ENCODE measurements around the gene OR8J1. TPM values are rescaled to one million over a fixed set of nuclear protein-coding genes. Genes with fewer than 3 reads are reported as not detected.

Gene OR8J1
- total RNA-seq, 2 donors from 2014 or later = not detected

Other genes starting within 250 kb of the OR8J1 start
- not detected for gene OR8H3, start 231.9 kb upstream of the OR8J1 start, total RNA-seq
- gene OR8J3, start 214.1 kb upstream of the OR8J1 start, total RNA-seq = not detected
- not detected for gene OR8K5, start 194.0 kb upstream of the OR8J1 start, total RNA-seq
- not detected for gene OR5J2, start 177.7 kb upstream of the OR8J1 start, total RNA-seq
- gene OR5T2, start 120.0 kb upstream of the OR8J1 start, total RNA-seq = not detected
- gene OR5T3, start 102.0 kb upstream of the OR8J1 start, total RNA-seq = not detected
- not detected for gene OR5T1, start 80.1 kb upstream of the OR8J1 start, total RNA-seq
- not detected for gene OR8H1, start 62.0 kb upstream of the OR8J1 start, total RNA-seq
- not detected for gene OR8K3, start 39.1 kb upstream of the OR8J1 start, total RNA-seq
- gene OR8K1, start 8.3 kb upstream of the OR8J1 start, total RNA-seq = not detected
- gene OR8U1, start 21.3 kb downstream of the OR8J1 start, total RNA-seq = not detected
- not detected for gene OR5AL1, start 58.4 kb downstream of the OR8J1 start, total RNA-seq
- gene OR5M3, start 119.1 kb downstream of the OR8J1 start, total RNA-seq = not detected
- not detected for gene OR5M8, start 137.1 kb downstream of the OR8J1 start, total RNA-seq
- gene OR5M11, start 189.0 kb downstream of the OR8J1 start, total RNA-seq = not detected
- gene OR5M10, start 223.4 kb downstream of the OR8J1 start, total RNA-seq = not detected

Data from natural killer cell treated with Interleukin-12 subunit alpha and Interleukin-12 subunit beta and Interleukin-15 and Interleukin-18, amount 100 ng/mL, for 72 hours (primary cell).